ENCODE data around the gene THOC2. TPM values are rescaled to one million over a fixed set of nuclear protein-coding genes. Genes with fewer than 3 reads are reported as not detected.

THOC2 gene
- total and polyA plus RNA-seq, 2 of the 8 experiments (the other 6 are each of a cell fraction or from before 2014, with no cell fraction given), result 32.7 to 68.8 TPM

DNA sequence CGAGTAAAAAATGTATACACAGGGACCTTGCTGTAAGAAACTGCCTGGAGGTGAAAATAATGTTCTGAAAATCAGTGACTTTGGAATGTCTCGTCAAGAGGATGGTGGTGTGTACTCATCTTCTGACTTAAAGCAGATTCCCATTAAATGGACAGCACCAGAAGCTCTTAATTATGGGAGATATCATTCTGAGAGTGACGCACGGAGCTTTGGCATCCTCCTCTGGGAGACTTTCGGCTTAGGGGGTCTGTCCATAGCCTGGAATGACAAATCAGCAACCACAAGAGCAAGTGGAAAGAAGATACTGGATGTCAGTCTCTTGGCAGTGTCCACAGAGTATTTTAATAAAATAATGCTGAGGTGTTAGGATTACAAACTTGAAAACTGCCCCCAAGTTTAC lies 129.4 kb downstream of the THOC2 start:
- Histone ChIP-seq H2BK15ac (ENCODE audit: low read length) (no peak overlapping the region), H4K5ac (ENCODE audit: insufficient read length, low read depth, low read length) (no peak overlapping the region), H3K23ac (ENCODE audit: insufficient read length) (no peak overlapping the region), H2AFZ (ENCODE audit: low read length) (no peak overlapping the region), H3K23me2 (ENCODE audit: low read depth, low read length) (no peaks in the 10 kb centered on the region), H2BK5ac (ENCODE audit: low read depth, low read length) (no peak overlapping the region), H3K9me3 (ENCODE audit: insufficient read depth in 2 of 2, low read depth in 1 of 2, low read length in 1 of 2) (no peaks in the 10 kb centered on the region), H3K27me3 (replicated peaks in 1 of 4; ENCODE audit: control insufficient read depth in 3 of 4, extremely low read depth in 1 of 4, insufficient read depth in 3 of 4, low read length in 3 of 4) (no peaks in the 10 kb centered on the region), H3K4ac (replicated peaks; ENCODE audit: insufficient read length, low read depth, low read length) (no peak overlapping the region), H3K79me1 (ENCODE audit: low read depth, low read length) (no peaks in the 10 kb centered on the region), H2BK20ac (ENCODE audit: low read length) (no peak overlapping the region), H3K27ac (ENCODE audit: low read depth, low read length) (no peak overlapping the region), H3K18ac (ENCODE audit: extremely low read depth, low read length) (no peak overlapping the region), H3K14ac (ENCODE audit: insufficient read length) (no peak overlapping the region), H3K4me3 (ENCODE audit: extremely low read depth in 1 of 4, insufficient read depth in 2 of 4, low read depth in 3 of 4, low read length in 4 of 4) (no peak overlapping the region), H3K56ac (replicated peaks; ENCODE audit: insufficient read length, low read depth, low read length) (no peak overlapping the region), H4K8ac (ENCODE audit: extremely low read depth, insufficient read depth, low read length) (no peak overlapping the region; the same call in 1 of the 2 replicates), H3K79me2 (ENCODE audit: control insufficient read depth in 1 of 2, insufficient read depth in 2 of 2, low read length in 2 of 2) (no peaks in the 10 kb centered on the region), H2BK120ac (replicated peaks; ENCODE audit: low read depth, low read length) (no peak overlapping the region), H3K36me3 (ENCODE audit: control insufficient read depth in 2 of 4, insufficient read depth in 4 of 4, low read length in 3 of 4) (peaks cover 0 to 24% (median 0%) of the 10 kb centered on the region in 4 experiments; a peak in 5 of 8 replicates), H4K91ac (replicated peaks; ENCODE audit: insufficient read length, low read length) (no peak overlapping the region), H3K9ac (replicated peaks in 1 of 4; ENCODE audit: extremely low read depth in 1 of 4, low read depth in 3 of 4, low read length in 3 of 4) (no peak overlapping the region), H3K4me1 (replicated peaks in 1 of 4; ENCODE audit: control insufficient read depth in 3 of 4, insufficient read depth in 4 of 4, low read length in 3 of 4) (no peaks in the 10 kb centered on the region), H4K20me1 (replicated peaks in 1 of 2; ENCODE audit: control insufficient read depth in 1 of 2, insufficient read depth in 2 of 2, low read length in 2 of 2) (no peaks in the 10 kb centered on the region), H2AK5ac (ENCODE audit: low read depth, low read length) (no peak overlapping the region), H3K4me2 (ENCODE audit: insufficient read depth in 1 of 2, low read depth in 2 of 2, low read length in 2 of 2) (no peak overlapping the region), H2BK12ac (ENCODE audit: low read depth, low read length) (no peak overlapping the region)
- 91% methylated on average over 5 of the region's 5 CpGs; no CpG with 5 or more reads in 1 of the 2 experiments for WGBS, 2 experiments (ENCODE audit: extremely low coverage in 1 of 2, insufficient coverage in 1 of 2, insufficient read length in 1 of 2, insufficient replicate concordance in 2 of 2, low coverage in 1 of 2, low lambda C conversion rate in 2 of 2, missing lambda C conversion rate in 1 of 2)
- ChIA-PET POLR2A (ENCODE audit: partially characterized antibody) (no interaction called here), CTCF (ENCODE audit: partially characterized antibody) (no interaction called here)
- DNase-seq (ENCODE audit: low read depth in 1 of 2, low spot score in 2 of 2), result no peak
- no peak for FAIRE-seq
- no peak for TF ChIP-seq TCF12 (IDR thresholded peaks at IDR 0.05; ENCODE audit: low read depth, low read length)
